GM12878 (cell line): ENCODE measurements around the gene IL10RA.

Experiments used
- CREB1 ChIP-seq: IDR thresholded peaks from 2 replicates; pipeline ENCODE4 v1.6.1; 2012; ENCODE audit warnings: low read depth, mild to moderate bottlenecking, inconsistent platforms
- EP300 ChIP-seq, 2 experiments: fragments of 150-350 bp in 1 of 2; IDR thresholded peaks; 2 replicates each; pipeline ENCODE4 v1.6.1; 2011 to 2012; ENCODE audit warnings: low read depth in 2 of 2, low read length in 2 of 2, borderline replicate concordance in 1 of 2, improper control_type of control experiment in 1 of 2, inconsistent platforms in 1 of 2; ENCODE audit not compliant: control insufficient read depth in 1 of 2
- KDM1A ChIP-seq: fragments of 200-600 bp; sonication (generic); IDR thresholded peaks from 2 replicates; pipeline ENCODE4 v1.6.1; 2016; ENCODE audit warnings: borderline replicate concordance
- SIN3A ChIP-seq: IDR thresholded peaks from 2 replicates; pipeline ENCODE4 v1.6.1; 2012; ENCODE audit warnings: low read depth, low read length, improper control_type of control experiment
- TF ChIP-seq, protein P1 (sequence below), 3 experiments: IDR thresholded peaks in 2 of 3; conservative IDR thresholded peaks in 1 of 3; 2 replicates each; pipeline ENCODE4 v1.5.1; 2011; ENCODE audit warnings: low read depth in 3 of 3, low read length in 3 of 3, mild to moderate bottlenecking in 3 of 3, control low read depth in 2 of 3, moderate library complexity in 2 of 3, inconsistent platforms in 1 of 3, mixed read lengths in 1 of 3; ENCODE audit not compliant: control insufficient read depth in 2 of 3, insufficient read depth in 1 of 3; ENCODE audit errors: extremely low read depth in 1 of 3
- TF ChIP-seq, protein P2 (sequence below): IDR thresholded peaks from 2 replicates; pipeline ENCODE4 v1.6.1; 2012; ENCODE audit warnings: low read depth, low read length, improper control_type of control experiment

DNA sequence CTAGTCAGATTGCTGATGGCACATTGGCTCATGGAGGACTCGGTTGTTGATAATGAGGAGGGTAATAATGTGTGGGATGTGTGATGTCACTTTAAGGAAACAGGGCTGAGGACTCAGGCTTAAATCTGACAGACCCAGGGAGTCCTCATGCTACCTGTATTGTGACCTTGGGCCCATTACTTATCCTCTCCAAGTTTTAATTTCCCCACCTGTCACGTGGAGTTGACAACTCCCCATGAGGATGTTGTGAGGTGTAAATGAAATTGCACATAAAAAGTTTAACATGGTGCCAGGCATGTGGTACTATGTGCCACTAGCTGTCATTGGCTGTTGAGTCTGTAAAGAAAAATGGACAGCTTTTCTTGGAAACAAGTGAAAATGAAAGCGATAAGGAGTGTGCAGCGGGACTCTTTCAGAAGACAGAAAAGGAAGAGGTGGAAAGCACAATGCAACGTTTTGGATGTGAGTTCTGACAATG, 15.3 kb downstream of the IL10RA start:
- TF ChIP-seq, protein P1, sequence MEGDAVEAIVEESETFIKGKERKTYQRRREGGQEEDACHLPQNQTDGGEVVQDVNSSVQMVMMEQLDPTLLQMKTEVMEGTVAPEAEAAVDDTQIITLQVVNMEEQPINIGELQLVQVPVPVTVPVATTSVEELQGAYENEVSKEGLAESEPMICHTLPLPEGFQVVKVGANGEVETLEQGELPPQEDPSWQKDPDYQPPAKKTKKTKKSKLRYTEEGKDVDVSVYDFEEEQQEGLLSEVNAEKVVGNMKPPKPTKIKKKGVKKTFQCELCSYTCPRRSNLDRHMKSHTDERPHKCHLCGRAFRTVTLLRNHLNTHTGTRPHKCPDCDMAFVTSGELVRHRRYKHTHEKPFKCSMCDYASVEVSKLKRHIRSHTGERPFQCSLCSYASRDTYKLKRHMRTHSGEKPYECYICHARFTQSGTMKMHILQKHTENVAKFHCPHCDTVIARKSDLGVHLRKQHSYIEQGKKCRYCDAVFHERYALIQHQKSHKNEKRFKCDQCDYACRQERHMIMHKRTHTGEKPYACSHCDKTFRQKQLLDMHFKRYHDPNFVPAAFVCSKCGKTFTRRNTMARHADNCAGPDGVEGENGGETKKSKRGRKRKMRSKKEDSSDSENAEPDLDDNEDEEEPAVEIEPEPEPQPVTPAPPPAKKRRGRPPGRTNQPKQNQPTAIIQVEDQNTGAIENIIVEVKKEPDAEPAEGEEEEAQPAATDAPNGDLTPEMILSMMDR (IDR thresholded peaks at IDR 0.05 in 2 of 3, conservative IDR thresholded peaks at IDR 0.05 in 1 of 3; ENCODE audit: control insufficient read depth in 2 of 3, extremely low read depth in 1 of 3, insufficient read depth in 1 of 3, low read depth in 3 of 3, low read length in 3 of 3): no peak
- TF ChIP-seq, protein P2, sequence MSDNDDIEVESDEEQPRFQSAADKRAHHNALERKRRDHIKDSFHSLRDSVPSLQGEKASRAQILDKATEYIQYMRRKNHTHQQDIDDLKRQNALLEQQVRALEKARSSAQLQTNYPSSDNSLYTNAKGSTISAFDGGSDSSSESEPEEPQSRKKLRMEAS: no peak
- TF ChIP-seq KDM1A: no peak
- no peak for TF ChIP-seq EP300 (IDR thresholded peaks at IDR 0.05; ENCODE audit: borderline replicate concordance in 1 of 2, control insufficient read depth in 1 of 2, low read depth in 2 of 2, low read length in 2 of 2)
- TF ChIP-seq CREB1: no peak
- no peak for TF ChIP-seq SIN3A
